ENCODE results near the gene CPZ. TPM values are rescaled to one million over a fixed set of nuclear protein-coding genes. Genes with fewer than 3 reads are reported as not detected.
"Not testable (repeated sequence)": the region's sequence is repeated elsewhere in the genome, so short reads cannot be mapped to it uniquely, and the experiment has no call there.

The CPZ gene
- total RNA-seq, 1 donor from 2014 or later = 22.5 TPM

DNA sequence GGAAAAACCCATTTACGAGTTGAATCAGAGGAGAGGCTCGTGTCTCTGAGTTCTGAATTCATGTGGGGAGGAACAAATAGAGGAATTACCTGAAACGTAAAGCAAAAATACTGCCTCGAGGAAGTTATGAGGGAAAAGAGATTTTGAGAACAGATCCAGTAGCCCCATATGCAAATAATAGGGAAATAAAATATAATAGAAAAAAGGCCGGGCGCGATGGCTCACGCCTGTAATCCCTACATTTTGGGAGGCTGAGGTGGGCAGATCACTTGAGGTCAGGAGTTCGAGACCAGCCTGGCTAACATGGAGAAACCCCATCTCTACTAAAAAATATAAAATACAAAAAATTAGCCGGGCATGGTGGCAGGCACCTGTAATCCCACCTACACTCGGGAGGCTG lies 42.2 kb downstream of the CPZ start:
- DNase-seq (ENCODE audit: low read depth) = not testable (repeated sequence)

- DNase-seq (ENCODE audit: low read depth) = not testable (repeated sequence)
Measured at GRCh38 chr4:8635897-8636554, 43.5 kb downstream of the CPZ start.

GRCh38 chr4:8637456-8637984 lies 45.0 kb downstream of the CPZ start:
- DNase-seq (ENCODE audit: low read depth) = no peak

- no peak for DNase-seq (ENCODE audit: low read depth)
Measured at GRCh38 chr4:8639021-8639420, 46.5 kb downstream of the CPZ start.

GRCh38 chr4:8639777-8640720 lies 47.5 kb downstream of the CPZ start:
- DNase-seq (ENCODE audit: low read depth) = no peak

- no peak for DNase-seq (ENCODE audit: low read depth)
Measured at GRCh38 chr4:8640816-8641215, 48.3 kb downstream of the CPZ start.

DNA sequence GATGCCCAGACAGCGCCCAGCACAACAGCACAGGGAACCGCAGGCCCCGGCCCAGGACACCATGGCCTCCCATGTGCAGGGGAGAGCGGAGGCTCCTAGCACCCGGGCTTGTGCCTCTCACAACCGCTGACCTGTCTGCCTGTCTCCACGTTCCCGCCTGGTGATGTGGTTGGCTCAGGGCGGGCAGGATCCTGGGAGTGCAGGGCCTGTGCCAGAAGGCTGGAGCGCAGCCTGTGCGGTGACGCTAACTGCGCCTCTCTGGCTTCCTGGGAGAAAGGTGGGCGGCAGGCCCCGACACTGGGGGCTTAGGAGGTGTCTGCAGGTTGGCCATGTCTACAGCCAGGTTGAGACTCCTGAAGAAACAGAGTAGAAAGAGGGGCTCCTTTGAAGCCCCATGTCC lies 48.7 kb downstream of the CPZ start:
- DNase-seq (ENCODE audit: low read depth) = no peak

DNA sequence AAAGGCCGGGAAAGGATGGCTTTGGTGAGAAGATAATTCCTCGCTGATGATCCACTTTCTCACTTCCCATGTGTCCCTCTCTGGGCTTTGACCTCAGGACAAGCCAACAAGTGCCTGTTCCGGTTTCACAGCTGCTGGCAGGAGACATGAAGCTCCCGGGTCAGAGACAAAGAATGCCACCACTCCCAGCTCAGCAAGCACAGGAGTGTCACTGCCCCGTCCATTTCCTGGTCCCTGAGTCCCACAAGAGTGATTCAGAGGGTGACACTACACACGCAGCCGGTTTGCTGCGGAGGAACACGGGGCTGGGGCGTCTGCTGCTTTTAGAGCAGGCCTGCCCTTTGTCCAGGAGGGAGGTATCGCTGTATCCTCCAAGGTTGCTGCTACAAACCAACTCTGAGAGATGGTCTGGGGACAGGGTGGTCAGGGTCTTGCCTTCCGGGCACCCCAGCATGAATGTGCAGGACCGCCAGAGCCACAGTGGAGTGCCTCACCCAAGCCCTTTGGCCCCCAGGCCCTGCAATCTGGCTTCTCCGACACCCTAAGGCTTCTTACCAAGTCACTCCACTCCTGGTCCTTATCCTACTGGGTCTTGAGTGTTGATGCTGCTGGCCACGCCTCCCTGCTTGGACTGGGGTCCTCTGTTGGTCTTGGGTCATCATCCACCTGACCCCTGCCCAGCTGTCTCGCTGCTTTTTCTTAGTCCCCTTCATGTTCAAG lies 49.5 kb downstream of the CPZ start:
- DNase-seq (ENCODE audit: low read depth) = peak; percentile 7

DNA sequence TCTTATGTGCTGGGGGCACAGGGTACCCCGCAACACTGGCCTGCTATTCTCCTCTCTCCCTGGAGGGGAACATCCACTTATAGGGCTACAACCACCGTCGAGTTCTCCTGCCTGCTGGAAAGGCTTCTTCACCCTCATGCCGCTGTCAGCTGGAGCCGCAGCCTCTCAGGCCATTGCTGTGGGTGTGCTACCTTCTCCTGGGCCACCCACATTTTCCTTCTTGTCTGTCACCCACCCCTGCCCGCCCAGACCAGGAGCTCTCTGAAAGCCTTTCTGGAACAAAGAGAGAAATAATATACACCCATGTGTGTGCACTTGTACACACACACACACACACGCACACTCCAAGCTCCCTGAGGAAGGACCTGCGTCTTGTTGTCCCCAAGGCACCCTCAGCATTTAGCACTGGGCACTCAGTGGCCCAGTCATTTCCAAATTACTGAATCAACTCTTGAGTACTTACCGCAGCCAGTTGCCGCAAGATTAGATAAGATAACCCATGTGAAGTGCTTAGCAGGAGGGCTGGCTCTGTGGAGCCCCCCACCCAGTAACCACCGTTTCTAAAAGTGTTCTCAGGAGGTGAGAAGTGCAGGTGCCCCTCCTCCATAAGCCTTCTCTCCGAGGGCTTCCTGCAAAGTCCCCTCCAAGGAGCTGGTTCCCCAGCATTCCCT lies 50.2 kb downstream of the CPZ start:
- DNase-seq (ENCODE audit: low read depth) = no peak

DNA sequence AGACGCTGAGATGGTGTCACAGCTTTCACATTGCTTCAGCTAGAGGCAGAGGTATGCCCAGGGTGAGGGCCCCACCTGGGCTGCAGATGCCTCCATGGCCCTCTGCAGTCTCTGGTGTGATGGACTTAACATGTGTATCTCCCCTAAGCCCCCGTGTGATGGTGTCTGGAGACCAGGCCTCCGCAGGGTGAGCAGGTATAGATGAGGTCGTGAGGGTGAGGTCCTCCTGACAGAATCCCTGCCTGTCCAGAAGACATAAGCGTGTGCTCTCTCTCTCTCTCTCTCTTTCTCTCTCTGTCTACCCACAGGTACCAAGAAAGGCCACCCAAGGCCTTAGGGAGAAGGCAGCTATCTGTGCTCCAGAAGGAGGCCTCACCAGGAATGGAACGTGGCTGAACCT lies 50.9 kb downstream of the CPZ start:
- DNase-seq (ENCODE audit: low read depth) = no peak

DNA sequence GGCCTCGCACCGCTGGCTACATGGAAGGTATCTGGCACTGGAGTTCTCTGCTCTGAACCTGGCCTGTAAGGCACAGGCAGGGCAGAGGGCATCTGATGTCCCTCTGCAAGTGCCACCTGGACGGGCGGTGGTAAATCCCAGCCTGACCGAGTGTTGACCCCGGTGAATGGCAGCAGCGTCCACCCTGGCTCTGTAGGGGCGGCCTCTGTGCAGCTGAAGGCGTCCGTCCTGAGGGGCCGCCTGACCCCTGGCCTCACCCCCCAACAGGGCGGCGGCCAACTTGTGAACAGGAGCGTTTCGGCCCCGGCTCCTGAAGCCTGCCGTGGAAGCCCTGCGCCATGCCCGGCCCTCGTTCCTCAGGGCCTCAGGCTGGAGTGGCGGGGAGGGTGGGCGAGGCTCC lies 51.4 kb downstream of the CPZ start:
- no peak for DNase-seq (ENCODE audit: low read depth)

- peak; percentile 2 for DNase-seq (ENCODE audit: low read depth)
Measured at GRCh38 chr4:8644461-8644891, 51.9 kb downstream of the CPZ start.

- no peak for DNase-seq (ENCODE audit: low read depth)
Measured at GRCh38 chr4:8644966-8645752, 52.6 kb downstream of the CPZ start.

DNA sequence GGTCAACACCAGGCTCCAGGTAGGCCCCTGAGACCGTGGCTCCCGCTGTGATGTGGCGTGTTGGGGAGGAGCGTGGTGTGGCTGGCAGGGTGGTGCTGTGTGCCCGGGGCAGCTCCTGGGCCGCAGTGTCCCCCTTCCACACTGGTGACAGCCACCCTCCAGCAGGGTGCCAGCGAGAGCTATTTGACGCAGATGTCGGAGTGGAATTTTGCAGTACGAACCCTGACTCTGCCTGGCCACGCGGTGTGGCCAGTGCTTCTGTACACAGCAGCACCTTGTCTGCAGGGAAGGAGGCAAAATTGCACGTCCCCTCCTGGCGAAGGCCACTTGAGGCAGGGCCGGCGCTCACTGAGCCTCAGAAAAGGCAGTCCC lies 53.2 kb downstream of the CPZ start:
- DNase-seq (ENCODE audit: low read depth) = no peak

GRCh38 chr4:8646296-8647093 lies 53.9 kb downstream of the CPZ start:
- no peak for DNase-seq (ENCODE audit: low read depth)

DNA sequence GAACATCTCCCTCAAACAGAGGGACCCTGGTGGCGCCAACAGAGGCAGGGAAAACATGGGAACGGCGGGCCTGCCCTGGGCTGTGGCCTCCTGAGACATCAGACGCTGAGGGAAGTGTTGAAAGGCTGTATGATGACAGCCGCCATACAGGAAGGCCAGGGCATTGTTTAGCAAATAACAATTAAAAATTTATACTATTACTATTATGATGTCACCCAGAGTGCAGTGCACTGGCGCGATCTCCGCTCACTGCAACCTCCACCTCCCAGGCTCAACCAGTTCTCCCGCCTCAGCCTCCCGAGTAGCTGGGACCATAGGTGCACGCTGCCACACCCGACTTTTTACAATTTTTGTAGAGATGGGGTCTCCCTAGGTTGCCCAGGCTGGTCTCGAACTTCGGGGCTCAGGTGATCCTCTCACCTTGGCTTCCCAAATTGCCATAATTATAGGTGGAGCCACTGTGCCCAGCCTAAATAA lies 54.6 kb downstream of the CPZ start:
- no peak for DNase-seq (ENCODE audit: low read depth)

DNA sequence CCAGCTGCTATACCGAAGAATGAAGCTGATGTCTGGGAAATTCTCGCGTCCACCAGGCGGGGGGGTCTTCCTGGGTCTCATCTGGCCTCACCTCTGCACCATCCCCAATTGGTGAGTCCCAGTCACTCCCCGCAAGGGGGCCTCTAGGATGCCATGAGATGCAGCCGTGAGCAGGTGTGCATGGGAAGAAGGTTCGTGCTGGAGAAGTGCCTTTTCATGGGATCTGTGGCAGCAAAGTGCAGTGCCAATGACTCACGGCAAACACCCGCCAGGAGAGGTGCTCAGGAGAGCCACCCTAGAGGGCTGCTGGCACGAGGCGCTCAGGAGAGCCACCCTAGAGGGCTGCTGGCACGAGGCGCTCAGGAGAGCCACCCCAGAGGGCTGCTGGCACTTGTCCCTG lies 55.1 kb downstream of the CPZ start:
- DNase-seq (ENCODE audit: low read depth) = no peak

DNA sequence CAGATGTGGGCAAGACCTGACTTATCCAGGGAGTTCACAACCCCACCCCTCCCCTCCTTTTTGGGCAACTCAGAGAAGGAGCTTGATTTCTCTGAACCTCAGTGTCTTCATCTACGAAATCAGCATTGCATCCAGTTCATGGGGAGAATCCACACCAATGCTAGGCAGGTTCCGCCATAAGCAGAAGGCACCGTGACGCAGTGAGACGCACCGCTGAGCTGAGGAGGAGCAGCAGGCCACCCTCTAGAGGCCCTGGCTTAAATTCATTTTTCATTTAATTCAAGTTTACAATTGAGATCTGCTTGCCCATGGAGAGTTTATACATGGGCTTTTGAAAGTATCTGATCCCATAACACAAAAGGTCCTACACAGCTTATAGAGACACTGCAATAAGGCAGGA lies 55.7 kb downstream of the CPZ start:
- DNase-seq (ENCODE audit: low read depth) = no peak

Data from myocyte (in vitro differentiated cells).